ENCODE data around the gene UCHL3. TPM values are rescaled to one million over a fixed set of nuclear protein-coding genes. Genes with fewer than 3 reads are reported as not detected.

UCHL3 gene
- total RNA-seq, 2 donors from 2014 or later = 17.1 to 26.8 TPM

GRCh38 chr13:75617230-75617629 lies 67.6 kb downstream of the UCHL3 start:
- Histone ChIP-seq H3K4me1 (replicated peaks) (no peaks in the 10 kb centered on the region), H3K4me3 (no peak overlapping the region), H3K27me3 (replicated peaks; ENCODE audit: insufficient read depth) (no peaks in the 10 kb centered on the region), H3K9me3 (no peaks in the 10 kb centered on the region), H3K36me3 (no peaks in the 10 kb centered on the region), H3K27ac (no peak overlapping the region)
- TF ChIP-seq POLR2A (IDR thresholded peaks at IDR 0.05) = no peak
- no peak for TF ChIP-seq CTCF (IDR thresholded peaks at IDR 0.05)
- TF ChIP-seq POLR2AphosphoS5 (IDR thresholded peaks at IDR 0.05) = no peak
- no peak for DNase-seq (ENCODE audit: low spot score)
- 100% methylated on average over 1 of the region's 1 CpG for WGBS
- intact Hi-C loops (cut with DNase I) = no loop called here

GRCh38 chr13:75618308-75618707 lies 68.7 kb downstream of the UCHL3 start:
- intact Hi-C loops (cut with DNase I) = no loop called here
- no peak overlapping the region for H3K4me3 ChIP-seq
- H3K4me1 ChIP-seq (replicated peaks) = no peaks in the 10 kb centered on the region
- H3K27ac ChIP-seq = no peak overlapping the region
- DNase-seq (ENCODE audit: low spot score) = no peak
- WGBS = 0% methylated on average over 1 of the region's 1 CpG
- H3K27me3 ChIP-seq (replicated peaks; ENCODE audit: insufficient read depth) = no peaks in the 10 kb centered on the region
- H3K9me3 ChIP-seq = no peaks in the 10 kb centered on the region
- no peaks in the 10 kb centered on the region for H3K36me3 ChIP-seq
- no peak for TF ChIP-seq POLR2A (IDR thresholded peaks at IDR 0.05)
- TF ChIP-seq CTCF (IDR thresholded peaks at IDR 0.05) = no peak
- no peak for TF ChIP-seq POLR2AphosphoS5 (IDR thresholded peaks at IDR 0.05)

GRCh38 chr13:75620020-75620419 lies 70.4 kb downstream of the UCHL3 start:
- no peaks in the 10 kb centered on the region for H3K27me3 ChIP-seq (replicated peaks; ENCODE audit: insufficient read depth)
- no peak overlapping the region for H3K4me3 ChIP-seq
- intact Hi-C loops (cut with DNase I) = no loop called here
- no peak for DNase-seq (ENCODE audit: low spot score)
- no peak for TF ChIP-seq POLR2A (IDR thresholded peaks at IDR 0.05)
- TF ChIP-seq POLR2AphosphoS5 (IDR thresholded peaks at IDR 0.05) = no peak
- TF ChIP-seq CTCF (IDR thresholded peaks at IDR 0.05) = no peak
- H3K9me3 ChIP-seq = no peaks in the 10 kb centered on the region
- 72% methylated on average over 1 of the region's 1 CpG for WGBS
- no peak overlapping the region for H3K27ac ChIP-seq
- no peaks in the 10 kb centered on the region for H3K36me3 ChIP-seq
- no peaks in the 10 kb centered on the region for H3K4me1 ChIP-seq (replicated peaks)

GRCh38 chr13:75621147-75621546 lies 71.6 kb downstream of the UCHL3 start:
- Histone ChIP-seq H3K4me3 (no peak overlapping the region), H3K27me3 (replicated peaks; ENCODE audit: insufficient read depth) (no peaks in the 10 kb centered on the region), H3K9me3 (no peaks in the 10 kb centered on the region), H3K4me1 (replicated peaks) (no peaks in the 10 kb centered on the region), H3K36me3 (no peaks in the 10 kb centered on the region), H3K27ac (no peak overlapping the region)
- TF ChIP-seq POLR2A (IDR thresholded peaks at IDR 0.05) = no peak
- no peak for TF ChIP-seq CTCF (IDR thresholded peaks at IDR 0.05)
- TF ChIP-seq POLR2AphosphoS5 (IDR thresholded peaks at IDR 0.05) = no peak
- 63% methylated on average over 2 of the region's 2 CpGs for WGBS
- intact Hi-C loops (cut with DNase I) = no loop called here
- no peak for DNase-seq (ENCODE audit: low spot score)

GRCh38 chr13:75628801-75629200 lies 79.2 kb downstream of the UCHL3 start:
- Histone ChIP-seq H3K4me3 (no peak overlapping the region), H3K9me3 (no peaks in the 10 kb centered on the region), H3K4me1 (replicated peaks) (no peaks in the 10 kb centered on the region), H3K36me3 (no peaks in the 10 kb centered on the region), H3K27ac (no peak overlapping the region), H3K27me3 (replicated peaks; ENCODE audit: insufficient read depth) (no peaks in the 10 kb centered on the region)
- no peak for DNase-seq (ENCODE audit: low spot score)
- 81% methylated on average over 4 of the region's 4 CpGs for WGBS
- no peak for TF ChIP-seq POLR2A (IDR thresholded peaks at IDR 0.05)
- intact Hi-C loops (cut with DNase I) = no loop called here

All from prostate gland (tissue), 2 donors.